Measurements from ENCODE around the gene SLC40A1. TPM values are rescaled to one million over a fixed set of nuclear protein-coding genes. Genes with fewer than 3 reads are reported as not detected.

SLC40A1 gene
- total RNA-seq, 1 donor from 2014 or later = not detected

GRCh38 chr2:189519631-189520387, 60.8 kb downstream of the SLC40A1 start:
- Mint-ChIP-seq H3K4me3 (no peak overlapping the region), H3K27me3 (ENCODE audit: insufficient read depth, low read depth) (no peaks in the 10 kb centered on the region), H3K36me3 (no peaks in the 10 kb centered on the region), H3K27ac (no peak overlapping the region), H3K4me1 (peaks cover 6% of the 10 kb centered on the region), H3K9me3 (no peaks in the 10 kb centered on the region)
- TF ChIP-seq EZH2phosphoT487 (IDR thresholded peaks at IDR 0.05) = no peak
- no peak for TF ChIP-seq EZH2 (IDR thresholded peaks at IDR 0.05)
- TF ChIP-seq, protein P1, sequence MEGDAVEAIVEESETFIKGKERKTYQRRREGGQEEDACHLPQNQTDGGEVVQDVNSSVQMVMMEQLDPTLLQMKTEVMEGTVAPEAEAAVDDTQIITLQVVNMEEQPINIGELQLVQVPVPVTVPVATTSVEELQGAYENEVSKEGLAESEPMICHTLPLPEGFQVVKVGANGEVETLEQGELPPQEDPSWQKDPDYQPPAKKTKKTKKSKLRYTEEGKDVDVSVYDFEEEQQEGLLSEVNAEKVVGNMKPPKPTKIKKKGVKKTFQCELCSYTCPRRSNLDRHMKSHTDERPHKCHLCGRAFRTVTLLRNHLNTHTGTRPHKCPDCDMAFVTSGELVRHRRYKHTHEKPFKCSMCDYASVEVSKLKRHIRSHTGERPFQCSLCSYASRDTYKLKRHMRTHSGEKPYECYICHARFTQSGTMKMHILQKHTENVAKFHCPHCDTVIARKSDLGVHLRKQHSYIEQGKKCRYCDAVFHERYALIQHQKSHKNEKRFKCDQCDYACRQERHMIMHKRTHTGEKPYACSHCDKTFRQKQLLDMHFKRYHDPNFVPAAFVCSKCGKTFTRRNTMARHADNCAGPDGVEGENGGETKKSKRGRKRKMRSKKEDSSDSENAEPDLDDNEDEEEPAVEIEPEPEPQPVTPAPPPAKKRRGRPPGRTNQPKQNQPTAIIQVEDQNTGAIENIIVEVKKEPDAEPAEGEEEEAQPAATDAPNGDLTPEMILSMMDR (IDR thresholded peaks at IDR 0.05) = no peak
- Histone ChIP-seq H3K9me3 (ENCODE audit: low read depth) (no peaks in the 10 kb centered on the region), H4K20me1 (ENCODE audit: low read depth) (no peaks in the 10 kb centered on the region), H3K27ac (no peak overlapping the region), H2AFZ (replicated peaks) (peak overlapping the region; percentile 37), H3K9ac (no peak overlapping the region), H3K4me1 (no peaks in the 10 kb centered on the region), H3F3A (ENCODE audit: low read depth) (no peaks in the 10 kb centered on the region), H3K79me2 (ENCODE audit: low read depth) (no peaks in the 10 kb centered on the region), H3K27me3 (no peaks in the 10 kb centered on the region), H3K4me3 (no peak overlapping the region), H3K4me2 (no peak overlapping the region), H3K36me3 (no peaks in the 10 kb centered on the region)
- DNase-seq (ENCODE audit: low spot score) = peak; percentile 4

GRCh38 chr2:189517847-189518535, 62.6 kb downstream of the SLC40A1 start:
- no peak for DNase-seq (ENCODE audit: low spot score)

GRCh38 chr2:189516546-189516945, 64.0 kb downstream of the SLC40A1 start:
- Histone ChIP-seq H3K4me3 (no peak overlapping the region), H3K27me3 (no peaks in the 10 kb centered on the region), H3K79me2 (ENCODE audit: low read depth) (no peaks in the 10 kb centered on the region), H3K4me1 (no peaks in the 10 kb centered on the region), H3K9ac (no peak overlapping the region), H3K27ac (no peak overlapping the region), H3K4me2 (no peak overlapping the region), H3K36me3 (no peaks in the 10 kb centered on the region), H3K9me3 (ENCODE audit: low read depth) (no peaks in the 10 kb centered on the region), H3F3A (ENCODE audit: low read depth) (no peaks in the 10 kb centered on the region), H4K20me1 (ENCODE audit: low read depth) (no peaks in the 10 kb centered on the region), H2AFZ (replicated peaks) (no peak overlapping the region)
- H3K4me3 Mint-ChIP-seq = no peak overlapping the region
- no peak overlapping the region for H3K27ac Mint-ChIP-seq
- no peak for TF ChIP-seq EZH2 (IDR thresholded peaks at IDR 0.05)
- TF ChIP-seq, protein P1 (IDR thresholded peaks at IDR 0.05) = no peak
- DNase-seq (ENCODE audit: low spot score) = no peak
- no peaks in the 10 kb centered on the region for H3K36me3 Mint-ChIP-seq
- H3K4me1 Mint-ChIP-seq = no peaks in the 10 kb centered on the region
- H3K27me3 Mint-ChIP-seq (ENCODE audit: insufficient read depth, low read depth) = no peaks in the 10 kb centered on the region
- H3K9me3 Mint-ChIP-seq = no peaks in the 10 kb centered on the region

More at GRCh38 chr2:189517847-189518535, 62.6 kb downstream of the SLC40A1 start:
- H3K36me3 Mint-ChIP-seq = no peaks in the 10 kb centered on the region
- Histone ChIP-seq H3K36me3 (no peaks in the 10 kb centered on the region), H3K79me2 (ENCODE audit: low read depth) (no peaks in the 10 kb centered on the region), H3K4me2 (no peak overlapping the region), H3K9ac (no peak overlapping the region), H3K9me3 (ENCODE audit: low read depth) (no peaks in the 10 kb centered on the region), H3K4me1 (no peaks in the 10 kb centered on the region), H3K27ac (no peak overlapping the region), H3K4me3 (no peak overlapping the region), H2AFZ (replicated peaks) (no peak overlapping the region), H4K20me1 (ENCODE audit: low read depth) (no peaks in the 10 kb centered on the region), H3K27me3 (no peaks in the 10 kb centered on the region), H3F3A (ENCODE audit: low read depth) (no peaks in the 10 kb centered on the region)
- no peaks in the 10 kb centered on the region for H3K9me3 Mint-ChIP-seq
- no peaks in the 10 kb centered on the region for H3K27me3 Mint-ChIP-seq (ENCODE audit: insufficient read depth, low read depth)
- H3K4me1 Mint-ChIP-seq = peaks cover 6% of the 10 kb centered on the region
- no peak overlapping the region for H3K27ac Mint-ChIP-seq
- TF ChIP-seq EZH2phosphoT487 (IDR thresholded peaks at IDR 0.05) (no peak), EZH2 (IDR thresholded peaks at IDR 0.05) (no peak)
- TF ChIP-seq, protein P1 (IDR thresholded peaks at IDR 0.05) = no peak
- no peak overlapping the region for H3K4me3 Mint-ChIP-seq
